Hematopoietic multipotent progenitor cell treated with erythropoietin and hydrocortisone succinate and interleukin-3 and kit ligand, for 6 days (in vitro differentiated cells): ENCODE data around the gene PCCA.

Experiments used
- DNase-seq: peaks from one replicate; pipeline ENCODE4 v3.0.0-alpha.2; 2015

Gene PCCA

DNA sequence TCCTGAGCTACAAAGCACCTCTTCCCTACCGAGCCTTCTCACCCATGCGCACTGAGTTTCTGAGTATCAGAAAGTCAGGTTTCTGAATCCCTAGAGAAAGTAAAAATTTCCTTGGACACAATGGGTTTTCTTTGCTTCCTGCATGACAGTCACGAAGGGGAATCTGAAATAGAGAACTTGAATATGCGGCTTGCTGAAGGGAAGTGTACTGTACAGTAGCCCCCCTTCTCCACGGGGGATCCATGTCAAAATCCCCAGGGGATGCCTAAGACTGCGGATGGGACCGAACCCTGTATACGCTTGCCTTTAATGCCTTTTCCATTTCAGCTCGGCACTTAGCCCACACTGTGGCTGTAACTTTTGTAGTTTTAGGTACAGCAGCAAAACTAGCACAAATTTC lies 391.8 kb downstream of the PCCA start:
- no peak for DNase-seq

DNA sequence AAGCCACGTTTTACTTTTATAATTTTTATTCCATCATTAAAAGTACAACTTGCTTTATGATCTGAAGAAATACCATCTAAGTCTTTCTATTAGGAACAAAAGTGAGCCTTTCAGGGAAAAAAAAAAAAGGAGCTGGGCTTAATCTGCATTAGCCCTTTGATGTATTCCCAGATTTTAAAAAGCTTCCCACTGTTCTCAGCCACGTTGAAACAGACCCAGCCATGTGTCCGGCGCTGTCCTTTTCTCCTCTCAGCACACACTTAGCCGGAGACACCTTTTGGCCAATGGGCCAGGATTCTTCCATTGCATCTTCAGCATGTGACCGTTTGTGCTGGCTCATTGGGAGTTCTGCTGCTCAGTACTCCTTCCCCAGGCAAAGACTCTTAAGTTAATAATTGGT lies 394.2 kb downstream of the PCCA start:
- DNase-seq: no peak

DNA sequence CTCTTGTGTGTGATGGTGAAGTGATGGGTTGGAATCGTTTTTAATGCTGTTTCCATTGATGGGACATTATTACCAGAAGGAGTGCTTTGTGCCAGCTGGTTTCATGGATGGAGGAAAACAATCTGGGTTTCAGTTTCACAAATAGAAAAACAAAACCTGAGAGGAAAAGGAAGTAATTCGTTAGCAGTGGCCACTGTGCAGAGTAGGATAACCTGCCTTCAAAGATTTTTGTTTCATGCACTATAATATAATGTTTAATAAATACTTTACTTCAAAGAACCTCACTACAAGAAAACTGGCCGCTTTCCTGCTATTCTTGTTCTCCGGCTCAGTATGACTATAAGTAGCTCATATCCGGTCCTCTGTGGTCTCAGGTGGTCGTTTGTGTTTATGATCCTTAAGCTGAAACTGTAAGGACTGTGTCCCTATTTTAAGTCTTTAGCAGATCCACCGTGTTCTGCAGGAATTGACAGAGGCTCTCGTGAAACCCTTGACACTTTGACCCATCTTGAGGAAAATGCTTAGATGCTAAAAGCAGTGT lies 395.0 kb downstream of the PCCA start:
- DNase-seq: no peak

DNA sequence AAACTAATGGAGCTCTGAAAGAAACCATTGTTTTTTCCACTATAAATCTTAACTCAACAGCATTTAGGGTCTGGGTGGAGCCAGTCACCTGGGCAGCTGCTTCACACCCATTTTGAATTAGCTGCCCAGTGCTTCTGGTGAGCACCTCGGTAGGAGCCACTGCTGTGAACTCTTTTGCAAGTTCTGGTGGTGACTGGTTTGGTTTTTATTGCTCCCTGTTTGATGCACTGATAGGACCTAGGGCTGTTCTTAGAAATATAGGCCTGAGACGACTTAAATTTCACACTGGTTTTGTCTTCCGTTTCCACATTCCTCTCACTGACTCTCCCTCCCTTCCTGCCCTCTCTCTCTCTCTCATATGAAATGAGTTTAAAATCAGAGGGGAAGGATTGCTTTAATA lies 395.8 kb downstream of the PCCA start:
- DNase-seq: no peak

DNA sequence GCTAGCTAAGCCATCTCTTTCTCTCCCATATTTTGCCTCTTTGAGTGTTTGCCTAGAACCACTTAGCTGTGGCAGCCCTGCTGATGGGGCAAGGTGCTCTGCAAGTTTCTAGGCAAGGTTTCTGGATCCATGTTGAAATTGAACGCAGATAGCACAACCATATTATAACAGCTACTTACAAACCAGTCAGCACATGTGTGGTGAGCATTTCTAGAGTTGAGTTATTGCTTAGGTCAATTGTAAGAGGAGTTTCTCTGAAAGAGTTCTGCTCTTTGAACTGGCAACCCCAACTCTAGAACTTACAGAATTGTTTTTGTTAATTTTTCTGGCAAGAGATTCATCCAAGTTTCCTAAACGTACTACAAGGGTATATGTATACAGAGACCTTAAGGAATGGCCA lies 396.4 kb downstream of the PCCA start:
- DNase-seq: no peak

DNA sequence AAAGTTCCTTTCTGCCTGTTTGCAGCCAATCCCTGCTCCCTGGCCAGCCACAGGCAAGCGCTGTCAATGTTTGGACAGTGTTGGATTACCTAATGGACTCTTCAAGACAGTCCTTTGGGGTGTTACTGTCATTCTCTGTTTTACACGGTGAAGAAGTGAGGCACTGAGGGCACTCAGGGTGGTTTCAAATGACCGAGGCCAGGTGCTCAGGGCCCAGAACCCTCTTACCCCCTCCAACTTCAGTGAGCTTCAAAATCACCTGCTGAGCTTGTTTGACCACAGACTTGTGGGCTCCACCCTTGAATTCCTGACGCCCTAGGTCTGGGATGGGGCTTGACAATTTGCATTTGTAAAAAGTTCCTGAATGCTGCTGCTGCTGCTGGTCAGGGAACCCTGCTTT lies 401.8 kb downstream of the PCCA start:
- no peak for DNase-seq

DNA sequence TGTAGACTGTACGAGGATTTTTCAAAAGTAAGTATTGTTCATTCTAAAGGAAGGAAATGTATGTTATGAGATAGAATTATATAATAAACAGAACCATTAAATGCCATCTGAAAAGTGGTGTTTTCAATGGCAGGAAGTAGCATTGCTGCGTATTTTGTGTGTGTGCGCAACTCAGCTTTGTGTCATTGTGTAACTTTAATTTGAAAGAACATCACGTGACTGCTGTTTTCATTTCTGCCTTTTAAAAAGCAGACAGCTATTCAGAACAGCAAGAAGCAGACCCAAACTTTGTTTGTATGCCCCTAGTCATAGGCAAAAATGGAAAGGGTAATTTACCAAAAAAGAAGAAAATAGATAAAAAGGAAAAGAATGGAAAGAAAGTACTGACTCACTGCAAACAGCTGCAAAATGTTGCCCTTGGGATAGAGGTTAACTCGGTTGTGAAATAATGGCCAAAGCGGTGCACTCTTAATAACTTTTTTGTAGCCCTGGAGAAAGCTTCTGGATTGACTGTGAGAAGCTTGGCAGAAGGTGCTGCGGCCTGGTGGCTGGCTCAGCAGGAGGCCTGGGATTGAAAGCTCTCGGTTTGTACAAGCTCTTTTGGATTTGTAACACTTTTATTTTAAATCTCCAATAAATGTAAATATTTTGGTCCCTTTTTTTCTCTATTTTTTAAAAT lies 402.4 kb downstream of the PCCA start:
- no peak for DNase-seq

DNA sequence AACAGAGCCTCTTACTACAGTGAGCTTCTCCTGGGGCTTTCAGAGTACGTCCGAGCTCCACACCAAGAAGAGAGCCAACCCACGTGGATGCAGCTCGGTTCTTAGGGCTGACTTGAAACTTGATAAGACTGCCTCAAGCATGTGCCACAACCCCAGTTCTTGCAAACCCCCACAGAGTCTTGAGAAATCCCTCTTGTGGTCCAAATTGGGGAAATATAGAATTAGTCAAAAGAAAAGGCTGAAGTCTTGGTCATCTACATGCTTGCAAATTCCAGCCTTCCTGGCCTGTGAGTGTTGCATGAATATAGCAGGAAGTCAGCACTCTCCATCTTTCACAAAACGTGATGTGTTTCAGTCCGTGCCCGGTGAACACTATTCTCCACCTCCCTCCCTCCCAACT lies 404.5 kb downstream of the PCCA start:
- DNase-seq: peak; percentile 43

DNA sequence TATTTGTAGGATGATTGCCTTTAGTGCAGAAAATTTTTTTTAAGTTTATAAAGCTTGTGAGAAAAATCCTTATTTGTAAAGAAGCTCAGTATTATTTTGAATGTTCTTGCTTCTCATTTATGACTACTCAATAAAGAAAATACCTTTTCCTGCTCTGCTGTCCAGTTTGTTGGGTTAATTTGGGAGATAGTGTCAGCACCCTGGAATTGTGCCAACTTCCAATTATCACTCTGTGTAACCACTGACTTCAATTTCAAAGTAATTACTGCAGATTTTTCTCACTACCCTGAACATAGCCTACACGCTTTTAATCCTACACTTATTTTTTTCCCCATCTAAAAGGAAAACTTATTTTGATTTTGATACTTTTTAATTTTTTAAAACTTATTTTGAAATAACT lies 406.6 kb downstream of the PCCA start:
- DNase-seq: peak; percentile 15

DNA sequence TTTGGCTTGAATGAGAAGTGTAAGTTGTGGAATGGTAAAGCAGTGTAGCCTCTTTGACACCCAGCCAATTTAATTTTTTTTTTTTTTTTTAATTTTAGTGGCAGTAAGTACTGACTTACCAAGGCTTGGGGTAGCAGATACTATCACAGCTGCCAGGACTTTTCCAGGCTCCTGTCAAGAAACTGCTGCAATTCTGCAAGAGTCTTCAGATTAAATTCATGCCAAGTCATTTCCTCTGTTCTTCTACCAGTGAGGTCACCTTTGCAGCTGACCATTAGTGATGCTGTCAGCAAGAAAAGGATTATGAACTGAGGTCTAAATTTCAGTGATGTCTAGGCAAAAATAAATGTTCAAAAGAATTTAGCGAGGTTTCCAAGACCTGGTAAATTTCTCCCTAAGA lies 408.5 kb downstream of the PCCA start:
- DNase-seq: peak; percentile 27

DNA sequence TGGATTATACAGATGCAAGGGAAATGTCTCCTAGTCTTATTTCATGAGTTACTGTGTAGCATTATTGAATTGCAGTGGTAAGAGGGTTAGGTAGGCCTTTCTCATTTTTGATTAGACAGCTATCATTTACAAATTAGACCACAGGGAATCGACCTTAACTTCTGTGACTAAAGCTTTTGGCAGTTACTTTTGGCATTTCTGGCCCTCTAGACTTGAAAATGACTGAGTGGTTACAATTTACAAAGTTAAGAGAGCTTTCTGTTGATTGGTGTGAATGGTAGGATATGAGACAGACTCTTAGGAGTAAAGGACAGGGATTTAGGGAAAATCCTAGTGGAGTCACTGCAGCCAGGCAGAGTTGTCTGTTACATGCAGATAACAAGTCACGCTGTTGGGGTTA lies 413.6 kb downstream of the PCCA start:
- DNase-seq: no peak

DNA sequence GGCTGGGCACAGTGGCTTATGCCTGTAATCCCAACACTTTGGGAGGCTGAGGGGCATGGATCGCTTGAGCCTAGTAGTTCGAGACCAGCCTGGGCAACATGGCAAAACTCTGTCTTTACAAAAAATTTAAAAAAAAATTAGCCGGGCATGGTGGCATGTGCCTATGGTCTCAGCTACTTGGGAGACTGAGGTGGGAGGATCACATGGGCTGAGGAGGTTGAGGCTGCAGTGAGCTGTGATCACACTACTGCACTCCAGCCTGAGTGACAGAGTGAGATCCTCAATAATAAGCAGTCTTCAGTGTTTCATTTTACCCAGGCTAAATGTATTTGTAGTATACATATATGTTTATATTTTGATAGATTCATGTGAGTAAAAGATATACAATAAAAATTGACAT lies 414.7 kb downstream of the PCCA start:
- no peak for DNase-seq

DNA sequence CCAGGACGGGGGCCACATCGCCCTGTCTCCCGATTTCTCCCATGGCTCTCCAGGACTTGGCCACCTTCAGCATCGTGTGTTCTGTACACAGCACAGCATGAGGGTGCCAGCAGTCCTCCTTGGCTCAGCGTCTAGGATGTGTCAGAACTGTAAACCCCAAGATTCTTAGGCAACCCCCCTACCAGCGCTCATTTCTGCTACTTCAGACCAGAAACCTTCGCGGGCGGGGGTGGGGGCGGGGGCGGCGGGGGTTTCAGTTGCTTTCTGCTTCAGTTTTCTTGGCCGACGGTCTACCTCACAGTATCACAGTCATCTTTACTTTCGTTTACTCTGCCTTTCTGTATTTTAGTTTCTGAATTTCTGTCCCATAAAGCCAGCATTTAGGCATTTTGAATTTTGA lies 417.3 kb downstream of the PCCA start:
- DNase-seq: no peak

DNA sequence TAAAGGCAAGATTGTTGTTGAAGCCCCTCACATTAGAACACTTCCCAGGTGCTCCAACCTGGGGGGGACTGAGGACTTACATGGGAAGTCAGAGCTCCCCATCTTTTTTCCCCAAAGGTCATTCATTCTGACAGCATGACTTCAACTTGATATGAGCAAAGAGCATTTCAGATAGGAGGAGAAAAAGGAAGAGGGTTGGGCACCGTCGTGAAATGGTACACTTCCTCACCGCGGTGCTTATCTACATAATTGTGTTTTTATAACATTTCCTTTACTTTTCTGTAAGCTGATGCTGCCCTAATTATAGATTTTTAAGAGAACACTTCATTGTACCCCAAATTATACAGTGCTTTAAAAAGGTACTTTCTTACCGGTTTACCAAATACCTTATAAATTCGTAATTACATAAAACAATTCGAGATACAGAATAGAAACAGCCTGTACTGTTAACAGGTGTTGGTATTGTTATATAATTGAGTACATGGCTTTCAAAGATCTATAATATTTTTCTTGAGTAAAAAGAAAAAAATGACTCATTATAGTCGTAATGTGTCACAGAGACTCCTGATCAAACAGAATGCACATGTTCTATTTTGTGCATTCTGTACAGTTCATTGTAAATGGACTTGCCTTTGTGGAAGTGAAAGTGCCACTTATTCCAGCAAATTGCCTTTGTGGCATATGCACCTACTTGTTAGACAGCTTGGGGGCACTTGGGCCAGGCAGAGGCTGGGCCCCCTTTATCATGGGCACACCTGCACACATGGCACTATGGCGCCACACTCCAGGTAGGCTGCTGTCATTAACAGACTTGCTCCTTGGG lies 417.9 kb downstream of the PCCA start:
- no peak for DNase-seq

DNA sequence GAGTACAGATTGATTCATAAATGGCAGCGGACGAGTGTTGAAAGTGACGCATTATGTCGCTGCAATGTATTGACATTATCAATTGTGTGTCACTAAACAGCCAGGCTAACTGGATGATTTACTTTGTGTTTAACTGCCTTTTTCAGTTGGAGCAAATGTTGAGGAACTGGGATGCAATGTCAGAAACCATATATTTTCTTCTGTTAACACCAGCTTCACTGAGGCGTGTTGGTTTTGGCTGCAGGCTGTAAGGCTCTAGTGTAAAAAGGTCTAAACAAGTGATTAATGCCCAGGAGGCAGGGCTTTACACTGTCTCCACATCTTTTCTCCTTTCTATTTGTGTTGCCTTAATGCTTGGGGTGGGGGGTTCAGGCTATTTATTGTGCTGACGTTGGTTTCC lies 419.6 kb downstream of the PCCA start:
- no peak for DNase-seq

DNA sequence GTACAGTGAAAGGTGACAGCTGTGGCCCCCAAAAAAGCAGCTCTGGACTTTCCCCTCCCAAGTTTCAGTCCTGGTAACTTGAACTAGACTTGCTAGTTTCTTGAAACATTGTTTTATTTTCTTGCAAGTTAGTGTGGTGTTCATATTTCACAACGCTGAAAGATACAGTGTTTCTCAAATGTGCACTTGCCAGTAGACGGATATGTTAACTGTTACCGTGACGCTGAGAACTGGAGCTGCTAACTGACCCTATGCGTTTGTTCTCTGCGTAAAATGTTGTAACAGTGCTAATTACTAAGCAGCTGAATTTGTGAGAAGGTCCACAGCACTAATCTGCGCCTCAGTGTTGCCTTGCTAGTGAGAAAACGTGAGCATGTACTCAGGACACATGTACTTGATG lies 420.1 kb downstream of the PCCA start:
- no peak for DNase-seq

DNA sequence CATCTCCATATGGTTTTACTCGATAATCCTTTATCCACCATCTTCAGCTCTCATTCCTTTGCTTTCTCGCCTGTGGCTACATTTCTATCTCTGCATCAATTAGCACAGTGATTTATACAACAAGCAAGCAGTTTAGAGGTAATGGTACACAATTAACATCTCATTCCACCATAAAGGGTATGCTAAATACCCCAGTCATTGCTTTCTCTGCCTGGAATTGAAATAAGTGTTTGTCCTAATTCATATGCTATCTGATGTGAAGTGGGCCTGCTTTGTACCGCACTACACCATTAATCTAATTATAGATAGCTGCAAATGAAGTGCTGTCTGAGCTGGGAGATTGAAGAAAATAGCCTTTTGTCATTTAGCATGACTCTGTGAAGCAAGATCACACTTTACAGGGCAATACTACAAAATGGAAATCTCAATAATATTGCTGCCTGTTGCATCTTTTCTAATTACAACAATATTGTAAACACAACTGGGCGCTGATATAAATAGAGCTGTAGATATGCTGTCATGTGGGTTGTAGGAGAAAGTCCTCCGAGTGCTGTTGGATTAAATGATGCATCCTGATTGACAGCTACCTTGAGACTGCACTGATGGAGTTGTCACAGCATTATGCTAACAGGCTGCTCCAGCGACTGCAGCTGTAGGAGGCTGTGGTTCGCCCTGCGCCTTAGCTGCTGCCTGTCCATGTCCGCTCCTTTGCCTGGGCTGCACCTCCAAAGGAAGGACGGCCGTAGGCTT lies 421.5 kb downstream of the PCCA start:
- no peak for DNase-seq

DNA sequence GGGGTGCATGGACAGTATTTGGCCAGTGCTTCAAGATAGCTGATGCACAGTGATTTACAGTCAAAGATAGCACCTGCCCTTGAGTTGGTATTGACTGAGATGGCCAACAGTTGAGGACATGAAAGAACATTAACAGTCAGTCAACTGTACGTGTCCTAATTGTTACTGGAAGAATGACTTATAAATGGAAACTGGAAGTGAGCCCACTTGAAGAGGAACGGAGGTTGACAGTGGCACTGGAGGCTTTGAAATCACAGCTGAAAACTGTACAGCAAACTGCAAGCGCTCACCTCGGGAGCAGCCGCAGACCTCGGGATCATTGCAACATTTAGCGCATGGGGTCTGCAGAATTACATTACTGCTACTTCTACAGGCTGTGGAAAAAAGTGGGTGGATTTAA lies 422.6 kb downstream of the PCCA start:
- DNase-seq: no peak

DNA sequence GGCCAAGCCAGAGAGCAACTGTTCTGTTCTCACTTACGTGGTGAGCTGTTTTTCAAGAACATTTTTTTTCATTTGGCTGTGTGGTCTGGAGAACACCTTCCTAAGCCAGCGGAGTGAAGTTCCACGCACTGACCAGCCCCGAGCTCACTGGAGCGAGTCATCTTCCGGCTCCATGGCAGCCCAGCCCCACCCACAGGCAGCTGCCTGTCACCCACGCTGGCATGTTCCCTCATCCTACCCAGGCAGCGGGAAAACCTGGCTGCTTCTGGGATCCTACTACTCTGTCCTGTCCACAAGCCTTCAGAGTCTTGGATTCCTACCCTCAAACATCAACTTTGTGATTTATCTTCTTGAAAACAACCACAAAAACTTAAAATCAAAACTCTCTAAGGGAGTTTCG lies 423.5 kb downstream of the PCCA start:
- no peak for DNase-seq

DNA sequence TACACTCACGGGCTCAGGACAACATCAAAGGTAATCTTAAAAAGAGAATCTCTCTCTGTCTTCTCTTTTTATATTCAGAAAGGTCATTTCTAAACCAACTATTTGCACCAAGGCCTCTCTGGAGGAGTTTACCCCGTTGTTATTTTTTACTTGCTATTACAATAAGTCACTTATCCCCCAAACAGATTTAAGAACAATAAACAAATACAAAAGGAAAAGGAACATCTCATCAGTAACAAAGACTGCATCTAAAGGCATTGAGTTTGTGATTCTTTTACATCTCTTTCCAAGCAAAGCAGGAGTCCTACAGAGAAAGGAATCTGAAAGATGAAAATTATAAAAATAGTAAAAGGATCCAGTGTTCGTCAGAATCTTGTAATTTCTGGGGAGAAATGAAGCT lies 424.3 kb downstream of the PCCA start:
- no peak for DNase-seq

DNA sequence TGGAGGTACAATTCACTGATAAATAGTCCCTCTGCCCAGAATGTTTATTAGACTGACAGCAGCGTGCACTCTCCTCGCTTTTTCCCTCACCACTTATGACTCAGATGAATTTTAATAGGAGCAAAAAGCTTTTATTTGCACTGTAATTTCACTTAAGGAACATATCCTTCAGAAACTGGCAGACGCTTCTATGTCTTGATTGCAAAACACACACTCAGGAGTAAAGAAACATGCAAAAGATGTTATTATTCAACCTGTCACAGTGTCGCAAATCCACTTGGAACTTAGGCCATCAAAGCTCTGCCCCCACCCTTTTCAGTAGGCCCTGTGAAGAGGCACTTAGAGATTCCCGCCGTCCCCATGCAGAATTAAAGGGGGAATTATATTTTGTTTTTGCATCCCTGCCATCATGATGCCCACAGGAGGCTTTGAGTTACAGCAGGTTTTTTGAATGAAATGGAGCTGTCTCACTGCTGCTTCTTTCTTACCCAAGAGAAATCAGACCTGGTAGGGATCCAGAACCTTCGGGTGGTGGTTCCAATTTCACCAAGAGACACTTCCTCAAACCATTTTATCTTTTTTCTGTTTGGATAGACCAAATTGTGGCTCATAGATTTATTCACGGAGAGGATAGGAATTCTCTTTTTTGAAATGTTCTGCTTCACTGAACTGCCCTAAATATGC lies 425.2 kb downstream of the PCCA start:
- no peak for DNase-seq

DNA sequence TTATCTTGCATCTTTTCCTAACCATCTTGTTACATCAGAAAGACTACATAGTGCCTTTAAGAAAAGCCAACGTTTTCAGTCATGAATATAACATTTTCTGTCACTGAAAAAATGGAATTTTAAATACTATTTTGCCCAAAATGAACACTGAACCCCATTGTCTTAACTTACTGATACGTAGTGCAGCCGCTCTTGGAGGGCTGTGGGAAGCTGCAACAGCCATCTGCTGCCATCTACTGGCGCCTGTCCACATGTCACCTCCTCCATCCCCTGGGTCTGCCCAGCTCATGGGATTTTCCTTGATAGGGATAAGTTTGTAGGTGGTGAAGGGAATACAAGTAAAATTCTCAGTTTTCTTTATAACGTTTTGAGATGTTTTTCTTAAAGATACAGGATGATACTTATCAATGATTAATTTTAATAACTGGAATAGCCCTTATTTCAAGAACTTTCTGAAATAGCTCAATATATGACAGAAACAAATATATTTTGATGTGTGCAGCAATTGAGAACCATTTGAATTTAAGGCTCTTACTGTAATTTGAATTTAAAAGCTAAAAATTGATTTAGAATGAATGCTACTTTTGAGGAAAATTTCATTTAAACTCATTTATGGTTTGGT lies 426.0 kb downstream of the PCCA start:
- peak; percentile 84 for DNase-seq

DNA sequence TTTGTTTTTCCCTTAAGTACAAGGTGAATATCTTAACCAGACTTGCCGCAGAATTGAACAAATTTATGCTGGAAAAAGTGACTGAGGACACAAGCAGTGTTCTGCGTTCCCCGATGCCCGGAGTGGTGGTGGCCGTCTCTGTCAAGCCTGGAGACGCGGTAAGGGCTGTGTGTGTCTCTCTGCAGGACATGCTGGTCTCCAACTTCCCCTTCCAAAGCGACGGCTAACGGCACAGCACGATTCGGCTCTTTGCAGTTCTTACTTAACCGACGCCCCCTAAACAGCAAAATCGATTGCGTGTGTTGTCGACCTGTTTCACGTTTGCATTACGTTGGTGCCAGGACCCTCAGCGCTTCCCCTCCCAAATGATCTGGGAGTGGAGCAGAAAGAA lies 426.5 kb downstream of the PCCA start:
- no peak for DNase-seq
